SK-N-MC (cell line): Measurements from ENCODE around the gene NDUFAF5.

Experiments
- EZH2 ChIP-seq: fragments of 200-600 bp; sonication (generic); IDR thresholded peaks from one replicate; pipeline ENCODE4 v1.6.1; 2017; ENCODE audit warnings: antibody characterized with exemption
- POLR2AphosphoS5 ChIP-seq: IDR thresholded peaks from 2 replicates; pipeline ENCODE4 v1.6.1; 2012; ENCODE audit warnings: mild to moderate bottlenecking, low read depth, low read length, borderline replicate concordance

DNA sequence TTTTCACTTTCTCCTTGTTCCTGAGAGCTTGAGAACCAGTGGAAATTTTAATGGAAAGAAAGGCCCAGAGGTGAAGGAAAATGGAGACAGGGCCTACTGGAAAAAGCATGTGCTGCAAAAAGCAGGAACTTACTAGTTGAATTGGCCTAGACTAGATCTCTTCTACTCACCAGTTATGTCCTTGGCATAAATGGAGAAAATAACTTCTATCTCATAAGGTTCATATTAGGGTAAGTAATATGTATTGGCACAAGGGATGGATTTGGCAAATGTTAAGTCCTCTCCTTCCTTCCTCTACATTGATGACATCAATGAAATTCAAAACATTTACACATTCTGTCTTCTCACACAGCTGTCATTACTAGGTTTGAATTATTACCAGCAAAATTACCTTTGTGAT, 74.0 kb downstream of the NDUFAF5 start:
- TF ChIP-seq EZH2, result no peak
- no peak for TF ChIP-seq POLR2AphosphoS5
